Choroid plexus epithelial cell (primary cell): ENCODE measurements around the gene ABAT.

Experiments used
- DNase-seq: peaks from one replicate; pipeline ENCODE4 v3.0.0-alpha.2; 2010; ENCODE audit warnings: low read depth
- H3K4me3 ChIP-seq: 2 replicates; pipeline ENCODE4 v1.5.1; 2011; ENCODE audit warnings: low read depth, mild to moderate bottlenecking, control low read depth, low read length, moderate library complexity
- CTCF ChIP-seq: conservative IDR thresholded peaks from 2 replicates; pipeline ENCODE4 v1.5.1; 2011; ENCODE audit warnings: low read depth, mild to moderate bottlenecking, control low read depth, inconsistent platforms, low read length, moderate library complexity

The ABAT gene

GRCh38 chr16:8753416-8754054, 79.1 kb downstream of the ABAT start:
- TF ChIP-seq CTCF: no peak
- DNase-seq: no peak
- no peak overlapping the region for H3K4me3 ChIP-seq

GRCh38 chr16:8756755-8757154, 82.3 kb downstream of the ABAT start:
- TF ChIP-seq CTCF: no peak
- DNase-seq: no peak
- H3K4me3 ChIP-seq: no peak overlapping the region

- no peak for DNase-seq
- TF ChIP-seq CTCF: no peak
- H3K4me3 ChIP-seq: no peak overlapping the region
Measured at GRCh38 chr16:8758022-8758421, 83.6 kb downstream of the ABAT start.

- DNase-seq: no peak
- TF ChIP-seq CTCF: no peak
- H3K4me3 ChIP-seq: no peak overlapping the region
Measured at GRCh38 chr16:8760021-8760420, 85.6 kb downstream of the ABAT start.

- no peak for DNase-seq
- H3K4me3 ChIP-seq: no peak overlapping the region
- TF ChIP-seq CTCF: no peak
Measured at GRCh38 chr16:8761078-8761477, 86.7 kb downstream of the ABAT start.

- DNase-seq: no peak
- TF ChIP-seq CTCF: no peak
- H3K4me3 ChIP-seq: no peak overlapping the region
Measured at GRCh38 chr16:8762254-8762653, 87.8 kb downstream of the ABAT start.

- DNase-seq: no peak
Measured at GRCh38 chr16:8763083-8763482, 88.7 kb downstream of the ABAT start.

More at GRCh38 chr16:8763083-8763482, 88.7 kb downstream of the ABAT start:
- H3K4me3 ChIP-seq: no peak overlapping the region
- no peak for TF ChIP-seq CTCF
